Stimulated activated CD8-positive, alpha-beta memory T cell treated with anti-CD3 and anti-CD28 coated beads, Interleukin-7, amount 100 ng/mL, for 4 hours (primary cell): ENCODE data around the gene SUFU.

ENCODE experiments used
- DNase-seq, 2 donors: peaks; one replicate each; pipeline ENCODE4 v3.0.0-alpha.2; 2020; ENCODE audit warnings: low read depth in 2 of 2

SUFU gene

GRCh38 chr10:102549549-102549948, 45.8 kb downstream of the SUFU start:
- DNase-seq, result no peak

GRCh38 chr10:102550636-102551210, 47.0 kb downstream of the SUFU start:
- no peak for DNase-seq

- no peak for DNase-seq
These were observed 48.8 kb downstream of the SUFU start for GRCh38 chr10:102552533-102552932.

- no peak for DNase-seq
These were observed 50.0 kb downstream of the SUFU start for GRCh38 chr10:102553771-102554170.

- no peak for DNase-seq
These were observed 50.8 kb downstream of the SUFU start for GRCh38 chr10:102554531-102554930.

GRCh38 chr10:102555781-102556328, 52.1 kb downstream of the SUFU start:
- no peak for DNase-seq

- DNase-seq, result no peak
These were observed 53.8 kb downstream of the SUFU start for GRCh38 chr10:102557569-102557968.

- no peak for DNase-seq
These were observed 56.0 kb downstream of the SUFU start for GRCh38 chr10:102559764-102560163.

GRCh38 chr10:102564209-102564834, 60.5 kb downstream of the SUFU start:
- no peak for DNase-seq

- no peak for DNase-seq
These were observed 62.0 kb downstream of the SUFU start for GRCh38 chr10:102565793-102566192.

GRCh38 chr10:102578782-102579181, 75.0 kb downstream of the SUFU start:
- DNase-seq, result no peak

GRCh38 chr10:102579328-102579727, 75.6 kb downstream of the SUFU start:
- DNase-seq, result no peak

- DNase-seq, result no peak
These were observed 76.5 kb downstream of the SUFU start for GRCh38 chr10:102580230-102580629.

GRCh38 chr10:102581401-102581800, 77.6 kb downstream of the SUFU start:
- DNase-seq, result no peak

- no peak for DNase-seq
These were observed 78.3 kb downstream of the SUFU start for GRCh38 chr10:102581981-102582580.

- DNase-seq, result peak; percentile 62 to 71
These were observed 80.0 kb downstream of the SUFU start for GRCh38 chr10:102583435-102584417.

GRCh38 chr10:102585026-102585425, 81.3 kb downstream of the SUFU start:
- no peak for DNase-seq

GRCh38 chr10:102586858-102587257, 83.1 kb downstream of the SUFU start:
- no peak for DNase-seq

- no peak for DNase-seq
These were observed 85.1 kb downstream of the SUFU start for GRCh38 chr10:102588875-102589274.

GRCh38 chr10:102593074-102593803, 89.5 kb downstream of the SUFU start:
- DNase-seq, result no peak

GRCh38 chr10:102593804-102594079, 90.0 kb downstream of the SUFU start:
- DNase-seq, result no peak

- DNase-seq, result no peak
These were observed 91.5 kb downstream of the SUFU start for GRCh38 chr10:102595293-102595692.
